OCI-LY1 (cell line): ENCODE measurements around the gene IL16.

ENCODE experiments used
- CTCF ChIP-seq: fragments of 200-600 bp; sonication (generic), shearing (Covaris generic); IDR thresholded peaks from 2 replicates; pipeline ENCODE4 v1.5.1; 2017; ENCODE audit warnings: mild to moderate bottlenecking, antibody characterized with exemption, low read length, moderate library complexity, mixed read lengths
- EZH2 ChIP-seq: fragments of 200-600 bp; sonication (generic), shearing (Covaris generic); IDR thresholded peaks from 2 replicates; pipeline ENCODE4 v1.8.0; 2017; ENCODE audit warnings: borderline replicate concordance, mixed run types, mild to moderate bottlenecking, antibody characterized with exemption, low read length, moderate library complexity, mixed read lengths

DNA sequence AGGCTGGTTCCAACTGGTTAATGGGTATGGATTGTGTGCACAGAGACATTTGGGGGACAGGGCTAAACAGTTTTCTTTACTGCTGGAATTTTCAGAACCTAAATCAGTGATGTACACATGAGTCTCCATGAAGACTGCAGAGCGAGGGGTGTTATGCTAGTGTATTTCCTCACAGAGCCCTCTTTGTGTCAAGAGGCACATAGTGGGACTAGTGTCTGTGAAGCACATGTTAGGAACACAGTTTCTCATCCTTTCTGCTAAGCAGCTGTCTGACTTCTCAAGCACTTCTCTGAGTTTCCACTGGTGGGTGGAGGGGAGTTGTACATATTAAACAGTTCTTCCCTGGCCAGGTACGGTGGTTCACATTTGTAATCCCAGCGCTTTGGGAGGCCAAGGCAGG, 136.7 kb downstream of the IL16 start:
- TF ChIP-seq CTCF (no peak), EZH2 (no peak)
